IMR-90 (cell line): ENCODE data around the gene MCTP1. TPM values are rescaled to one million over a fixed set of nuclear protein-coding genes. Genes with fewer than 3 reads are reported as not detected.

Experiments used
- ATAC-seq: fragments of 200-7000 bp; cut with Tn5 transposase; 2 replicates; pipeline ENCODE4 v1.9.1; 2020; ENCODE audit warnings: low read depth, mild to moderate bottlenecking, moderate library complexity
- BruUV-seq: library from RNA; stranded (reverse); fragments of 400-500 nt; replicated peaks from 2 replicates; lab custom pipeline; 2021; lab: Mats Ljungman, UMichigan
- CTCF ChIA-PET: fragments of 300-600 bp; formaldehyde crosslinking; extraction: SDS; loops from one replicate; lab custom pipeline; 2021; ENCODE audit warnings: antibody characterized with exemption; lab: Yijun Ruan, JAX
- POLR2A ChIA-PET: fragments of 300-600 bp; sonication (Branson Sonifier 250); formaldehyde crosslinking; loops from one replicate; lab custom pipeline; 2022; ENCODE audit warnings: antibody characterized with exemption; ENCODE audit not compliant: unreplicated experiment; lab: Charles Lee
- DNase-seq: peaks from one replicate; pipeline ENCODE4 v3.0.0; 2013
- H2AFZ ChIP-seq: replicated peaks from 2 replicates; pipeline ENCODE3; 2013; ENCODE audit warnings: low read length, mild to moderate bottlenecking; ENCODE audit not compliant: poor library complexity
- H2AK5ac ChIP-seq: 2 replicates; pipeline ENCODE4 v1.6.1; 2013; ENCODE audit warnings: low read depth, low read length, inconsistent platforms
- H2AK9ac ChIP-seq: replicated peaks from 2 replicates; pipeline ENCODE3; 2013; ENCODE audit warnings: mild to moderate bottlenecking, low read depth, low read length, moderate library complexity; ENCODE audit not compliant: poor library complexity
- H2BK120ac ChIP-seq: 2 replicates; pipeline ENCODE4 v1.6.1; 2013; ENCODE audit warnings: low read depth, low read length, inconsistent platforms
- H2BK15ac ChIP-seq: 3 replicates; pipeline ENCODE4 v1.6.1; 2013; ENCODE audit warnings: low read depth, low read length, inconsistent platforms
- H2BK20ac ChIP-seq: 2 replicates; pipeline ENCODE4 v1.6.1; 2013; ENCODE audit warnings: low read depth, mild to moderate bottlenecking, inconsistent platforms, low read length, moderate library complexity
- H2BK5ac ChIP-seq: 2 replicates; pipeline ENCODE4 v1.6.1; 2013; ENCODE audit warnings: mild to moderate bottlenecking, low read depth, low read length, inconsistent platforms; ENCODE audit not compliant: poor library complexity, severe bottlenecking
- H3K14ac ChIP-seq: replicated peaks from 2 replicates; pipeline ENCODE4 v1.6.1; 2013; ENCODE audit warnings: low read depth, low read length, inconsistent platforms
- H3K18ac ChIP-seq: 2 replicates; pipeline ENCODE4 v1.6.1; 2013; ENCODE audit warnings: low read depth, low read length, control low read depth
- H3K23ac ChIP-seq: 2 replicates; pipeline ENCODE4 v1.6.1; 2013; ENCODE audit warnings: low read depth, low read length, inconsistent platforms
- H3K27ac ChIP-seq: 2 replicates; pipeline ENCODE4 v1.5.1; 2013; ENCODE audit warnings: mild to moderate bottlenecking, control low read depth, low read length; ENCODE audit not compliant: insufficient read depth
- H3K27me3 ChIP-seq: 2 replicates; pipeline ENCODE4 v1.6.1; 2013; ENCODE audit warnings: low read length; ENCODE audit not compliant: control insufficient read depth, insufficient read depth
- H3K36me3 ChIP-seq: 2 replicates; pipeline ENCODE4 v1.6.1; 2013; ENCODE audit warnings: low read length, mixed read lengths; ENCODE audit not compliant: control insufficient read depth, insufficient read depth
- H3K4ac ChIP-seq: 2 replicates; pipeline ENCODE4 v1.6.1; 2013; ENCODE audit warnings: low read depth, low read length, inconsistent platforms
- H3K4me1 ChIP-seq: 2 replicates; pipeline ENCODE4 v1.6.1; 2013; ENCODE audit warnings: low read length, mixed read lengths; ENCODE audit not compliant: control insufficient read depth, insufficient read depth
- H3K4me2 ChIP-seq: 2 replicates; pipeline ENCODE4 v1.6.1; 2013; ENCODE audit warnings: low read depth, mild to moderate bottlenecking, control low read depth, low read length, moderate library complexity
- H3K4me3 ChIP-seq: 2 replicates; pipeline ENCODE4 v1.5.1; 2013; ENCODE audit warnings: low read depth, mild to moderate bottlenecking, control low read depth, low read length, moderate library complexity; ENCODE audit not compliant: insufficient read depth
- H3K56ac ChIP-seq: 2 replicates; pipeline ENCODE4 v1.6.1; 2013; ENCODE audit warnings: low read length, inconsistent platforms; ENCODE audit not compliant: insufficient read depth; ENCODE audit errors: extremely low read depth
- H3K79me1 ChIP-seq, 2 experiments: 2 replicates each; pipeline ENCODE4 v1.6.1; 2013; ENCODE audit warnings: low read length in 2 of 2, inconsistent platforms in 1 of 2, low read depth in 1 of 2
- H3K9ac ChIP-seq: 2 replicates; pipeline ENCODE4 v1.6.1; 2013; ENCODE audit warnings: low read depth, low read length, control low read depth
- H3K9me1 ChIP-seq: 2 replicates; pipeline ENCODE4 v1.6.1; 2013; ENCODE audit warnings: low read length, inconsistent platforms; ENCODE audit not compliant: insufficient read depth
- H3K9me3 ChIP-seq: 2 replicates; pipeline ENCODE4 v1.6.1; 2013; ENCODE audit warnings: low read length; ENCODE audit not compliant: control insufficient read depth, insufficient read depth
- H4K20me1 ChIP-seq: 2 replicates; pipeline ENCODE4 v1.6.1; 2013; ENCODE audit warnings: low read length, inconsistent platforms; ENCODE audit not compliant: insufficient read depth
- H4K5ac ChIP-seq: 2 replicates; pipeline ENCODE4 v1.6.1; 2013; ENCODE audit warnings: mild to moderate bottlenecking, low read depth, low read length, control low read depth
- H4K8ac ChIP-seq, 2 experiments: 2 replicates each; pipeline ENCODE4 v1.6.1; 2013; ENCODE audit warnings: low read depth in 2 of 2, low read length in 2 of 2, control low read depth in 1 of 2, inconsistent platforms in 1 of 2
- H4K91ac ChIP-seq: 2 replicates; pipeline ENCODE4 v1.6.1; 2013; ENCODE audit warnings: low read depth, low read length, inconsistent platforms; ENCODE audit not compliant: insufficient read depth
- CEBPB ChIP-seq: IDR thresholded peaks from 2 replicates; pipeline ENCODE4 v1.6.1; 2012; ENCODE audit warnings: low read depth, low read length, improper control_type of control experiment
- CHD1 ChIP-seq: IDR thresholded peaks from 2 replicates; pipeline ENCODE4 v1.6.1; 2012; ENCODE audit warnings: low read depth, low read length, improper control_type of control experiment
- MAFK ChIP-seq: IDR thresholded peaks from 2 replicates; pipeline ENCODE4 v1.6.1; 2012; ENCODE audit warnings: low read depth, low read length, improper control_type of control experiment
- MAZ ChIP-seq: IDR thresholded peaks from 2 replicates; pipeline ENCODE4 v1.6.1; 2012; ENCODE audit warnings: low read depth, mild to moderate bottlenecking, low read length, improper control_type of control experiment, moderate library complexity, borderline replicate concordance
- NFE2L2 ChIP-seq: fragments of 150-350 bp; IDR thresholded peaks from 2 replicates; pipeline ENCODE4 v1.6.1; 2016; ENCODE audit warnings: low read depth, mild to moderate bottlenecking, low read length
- POLR2A ChIP-seq: IDR thresholded peaks from 2 replicates; pipeline ENCODE4 v1.6.1; 2012; ENCODE audit warnings: mild to moderate bottlenecking, low read depth, low read length
- RAD21 ChIP-seq: IDR thresholded peaks from 2 replicates; pipeline ENCODE4 v1.6.1; 2012; ENCODE audit warnings: low read length, improper control_type of control experiment
- RCOR1 ChIP-seq: IDR thresholded peaks from 2 replicates; pipeline ENCODE4 v1.6.1; 2012; ENCODE audit warnings: mild to moderate bottlenecking, low read length, improper control_type of control experiment; ENCODE audit not compliant: insufficient replicate concordance
- RFX5 ChIP-seq: IDR thresholded peaks from 2 replicates; pipeline ENCODE4 v1.8.0; 2012; ENCODE audit warnings: low read depth, mild to moderate bottlenecking, low read length, moderate library complexity
- SMC3 ChIP-seq: fragments of 150-350 bp; IDR thresholded peaks from 2 replicates; pipeline ENCODE4 v1.6.1; 2016; ENCODE audit warnings: low read depth, mild to moderate bottlenecking, antibody characterized with exemption, low read length, moderate library complexity
- WGBS, 2 experiments: methylation state at CpG; one replicate each; pipeline versions ENCODE4 v1.1.5 to v1.1.7; 2013; ENCODE audit warnings: missing lambda C conversion rate in 2 of 2; ENCODE audit not compliant: insufficient read length in 1 of 2; ENCODE audit errors: extremely low coverage in 2 of 2; 5-methylcytosine and 5-hydroxymethylcytosine counted together
- dilution Hi-C: fragments of 300-500 bp; cut with HindIII; formaldehyde crosslinking; loops from one replicate; pipeline ENCODE4 v1.14.3; 2018; ENCODE audit warnings: low sequenced_read_pairs; ENCODE audit not compliant: unreplicated experiment
- in situ Hi-C: fragments of 300-500 bp; cut with MboI; formaldehyde crosslinking; loops from 3 replicates; pipeline ENCODE4 v1.14.3; 2019; ENCODE audit warnings: low sequenced_read_pairs, inconsistent platforms, mixed read lengths
- intact Hi-C: fragments of 100-400 bp; cut with micrococcal nuclease; formaldehyde crosslinking; loops from 2 replicates; pipeline ENCODE4 v1.10.0; 2022
- polyA plus RNA-seq, 3 experiments: library from polyadenylated mRNA; depleted of rRNA; stranded (reverse); fragments of >200 nt; gene quantifications; 2 replicates each; pipeline ENCODE4 v1.2.3, GENCODE V29; 2012; ENCODE audit warnings: low replicate concordance in 1 of 3
- total RNA-seq: library from RNA; depleted of rRNA; stranded (reverse); fragments of >200 nt; gene quantifications from 2 replicates; pipeline ENCODE4 v1.2.3, GENCODE V29; 2012
- TF ChIP-seq, protein P1 (sequence below): fragments of 150-350 bp; IDR thresholded peaks from 2 replicates; pipeline ENCODE4 v1.6.1; 2016; ENCODE audit warnings: low read depth, mild to moderate bottlenecking, low read length, moderate library complexity, borderline replicate concordance
- TF ChIP-seq, protein P2 (sequence below): conservative IDR thresholded peaks from 2 replicates; pipeline ENCODE4 v1.5.1; 2012; ENCODE audit warnings: mild to moderate bottlenecking, low read depth, low read length, improper control_type of control experiment

The MCTP1 gene
- total and polyA plus RNA-seq, 2 of the 4 experiments (the other 2 are of a cell fraction): 0.21 TPM; not detected in 1

DNA sequence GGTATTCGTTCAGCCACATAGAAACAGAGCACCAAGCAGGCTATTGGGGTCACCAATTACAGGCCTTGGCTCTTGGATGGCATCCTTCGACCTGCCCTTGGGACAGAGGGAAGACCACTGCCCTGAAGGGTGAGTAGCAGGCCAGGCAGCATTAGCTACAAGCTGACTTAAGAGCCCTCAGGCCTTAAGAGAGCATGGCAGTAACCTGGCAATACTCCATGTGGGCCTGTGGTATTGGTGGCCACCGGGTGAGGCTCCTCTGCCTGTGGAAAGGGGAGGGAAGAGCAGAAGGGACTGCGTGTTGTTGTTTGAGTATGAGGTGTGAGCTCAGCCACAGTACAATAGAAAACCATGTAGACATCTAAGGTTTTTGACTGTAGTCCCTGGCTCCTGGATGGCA, 170.6 kb downstream of the MCTP1 start:
- Histone ChIP-seq H3K4me1 (no peaks in the 10 kb centered on the region), H4K8ac (no peak overlapping the region), H3K79me1 (no peaks in the 10 kb centered on the region), H3K56ac (no peak overlapping the region), H3K9me3 (no peaks in the 10 kb centered on the region), H3K4me3 (no peak overlapping the region), H3K9me1 (no peaks in the 10 kb centered on the region), H3K4me2 (no peak overlapping the region), H3K14ac (no peak overlapping the region), H3K23ac (no peak overlapping the region), H3K9ac (no peak overlapping the region), H2BK20ac (no peak overlapping the region), H2BK15ac (no peak overlapping the region), H2BK120ac (no peak overlapping the region), H2AFZ (no peak overlapping the region), H4K20me1 (no peaks in the 10 kb centered on the region), H2BK5ac (no peak overlapping the region), H3K36me3 (no peaks in the 10 kb centered on the region), H3K27me3 (no peaks in the 10 kb centered on the region), H2AK9ac (no peak overlapping the region), H2AK5ac (no peak overlapping the region), H3K4ac (no peak overlapping the region), H3K27ac (no peak overlapping the region), H3K18ac (no peak overlapping the region), H4K91ac (no peak overlapping the region), H4K5ac (no peak overlapping the region)
- ATAC-seq (no peak), DNase-seq (no peak)
- intact Hi-C loops (no loop called here), dilution Hi-C loops (no loop called here), in situ Hi-C loops (no loop called here)
- CTCF ChIA-PET: no interaction called here
- POLR2A ChIA-PET: no interaction called here
- no TSS peak for BruUV-seq
- no peak for TF ChIP-seq MAZ
- no peak for TF ChIP-seq CEBPB
- TF ChIP-seq, protein P1, sequence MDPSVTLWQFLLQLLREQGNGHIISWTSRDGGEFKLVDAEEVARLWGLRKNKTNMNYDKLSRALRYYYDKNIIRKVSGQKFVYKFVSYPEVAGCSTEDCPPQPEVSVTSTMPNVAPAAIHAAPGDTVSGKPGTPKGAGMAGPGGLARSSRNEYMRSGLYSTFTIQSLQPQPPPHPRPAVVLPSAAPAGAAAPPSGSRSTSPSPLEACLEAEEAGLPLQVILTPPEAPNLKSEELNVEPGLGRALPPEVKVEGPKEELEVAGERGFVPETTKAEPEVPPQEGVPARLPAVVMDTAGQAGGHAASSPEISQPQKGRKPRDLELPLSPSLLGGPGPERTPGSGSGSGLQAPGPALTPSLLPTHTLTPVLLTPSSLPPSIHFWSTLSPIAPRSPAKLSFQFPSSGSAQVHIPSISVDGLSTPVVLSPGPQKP: no peak
- TF ChIP-seq, protein P2, sequence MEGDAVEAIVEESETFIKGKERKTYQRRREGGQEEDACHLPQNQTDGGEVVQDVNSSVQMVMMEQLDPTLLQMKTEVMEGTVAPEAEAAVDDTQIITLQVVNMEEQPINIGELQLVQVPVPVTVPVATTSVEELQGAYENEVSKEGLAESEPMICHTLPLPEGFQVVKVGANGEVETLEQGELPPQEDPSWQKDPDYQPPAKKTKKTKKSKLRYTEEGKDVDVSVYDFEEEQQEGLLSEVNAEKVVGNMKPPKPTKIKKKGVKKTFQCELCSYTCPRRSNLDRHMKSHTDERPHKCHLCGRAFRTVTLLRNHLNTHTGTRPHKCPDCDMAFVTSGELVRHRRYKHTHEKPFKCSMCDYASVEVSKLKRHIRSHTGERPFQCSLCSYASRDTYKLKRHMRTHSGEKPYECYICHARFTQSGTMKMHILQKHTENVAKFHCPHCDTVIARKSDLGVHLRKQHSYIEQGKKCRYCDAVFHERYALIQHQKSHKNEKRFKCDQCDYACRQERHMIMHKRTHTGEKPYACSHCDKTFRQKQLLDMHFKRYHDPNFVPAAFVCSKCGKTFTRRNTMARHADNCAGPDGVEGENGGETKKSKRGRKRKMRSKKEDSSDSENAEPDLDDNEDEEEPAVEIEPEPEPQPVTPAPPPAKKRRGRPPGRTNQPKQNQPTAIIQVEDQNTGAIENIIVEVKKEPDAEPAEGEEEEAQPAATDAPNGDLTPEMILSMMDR: no peak
- TF ChIP-seq RCOR1: no peak
- no peak for TF ChIP-seq SMC3
- TF ChIP-seq POLR2A: no peak
- no peak for TF ChIP-seq CHD1
- no peak for TF ChIP-seq MAFK
- no peak for TF ChIP-seq RFX5
- TF ChIP-seq RAD21: no peak
- no peak for TF ChIP-seq NFE2L2
- WGBS, 2 experiments: no CpG with 5 or more reads among the region's 4 CpGs
